BJ (cell line): ENCODE results near the gene EXTL1. TPM values are rescaled to one million over a fixed set of nuclear protein-coding genes. Genes with fewer than 3 reads are reported as not detected.

Experiments
- CTCF ChIA-PET: fragments of 350-600 bp; formaldehyde crosslinking; extraction: SDS; loops from one replicate; lab custom pipeline; 2021; ENCODE audit warnings: antibody characterized with exemption, inconsistent platforms; lab: Yijun Ruan, JAX
- POLR2A ChIA-PET: fragments of 300-600 bp; sonication (Branson Sonifier 250); formaldehyde crosslinking; extraction: SDS; loops from one replicate; lab custom pipeline; 2021; ENCODE audit warnings: antibody characterized with exemption; lab: Charles Lee
- DNase-seq: peaks from one replicate; pipeline ENCODE4 v3.0.0-alpha.2; 2011; ENCODE audit warnings: low read depth
- H3K27me3 ChIP-seq: 2 replicates; pipeline ENCODE4 v1.6.0; 2011; ENCODE audit warnings: low read length; ENCODE audit not compliant: control insufficient read depth, insufficient read depth
- H3K36me3 ChIP-seq: 2 replicates; pipeline ENCODE4 v1.5.1; 2011; ENCODE audit warnings: low read length; ENCODE audit not compliant: control insufficient read depth, insufficient read depth
- H3K4me3 ChIP-seq: 2 replicates; pipeline ENCODE4 v1.5.1; 2011; ENCODE audit warnings: low read depth, mild to moderate bottlenecking, control low read depth, low read length
- polyA plus RNA-seq: library from polyadenylated mRNA; depleted of rRNA; stranded (reverse); fragments of >200 nt; gene quantifications from 2 replicates; pipeline ENCODE4 v1.2.3, GENCODE V29; 2011
- TF ChIP-seq, protein P1 (sequence below): IDR thresholded peaks from 2 replicates; pipeline ENCODE4 v1.5.1; 2011; ENCODE audit warnings: low read depth, mild to moderate bottlenecking, control low read depth, inconsistent platforms, low read length, moderate library complexity; ENCODE audit not compliant: insufficient read depth

EXTL1 gene
- polyA plus RNA-seq, 1 experiment, result 5.0 TPM

GRCh38 chr1:26029054-26029863 is 7.7 kb downstream of the EXTL1 start:
- POLR2A ChIA-PET, result no interaction called here
- CTCF ChIA-PET, result interaction anchor here (1.3 to 1.8 kb wide), 2 partner anchors 16 to 134 kb away, joined by 4 to 5 read pairs; no protein-coding TSS in a partner anchor

GRCh38 chr1:26029864-26030481 is 8.4 kb downstream of the EXTL1 start:
- DNase-seq, result no peak
- ChIA-PET CTCF (interaction anchor here (1.3 to 1.8 kb wide), 2 partner anchors 16 to 135 kb away, joined by 4 to 5 read pairs; no protein-coding TSS in a partner anchor), POLR2A (no interaction called here)
- Histone ChIP-seq H3K4me3 (no peak overlapping the region), H3K27me3 (no peaks in the 10 kb centered on the region), H3K36me3 (no peaks in the 10 kb centered on the region)
- TF ChIP-seq, protein P1, sequence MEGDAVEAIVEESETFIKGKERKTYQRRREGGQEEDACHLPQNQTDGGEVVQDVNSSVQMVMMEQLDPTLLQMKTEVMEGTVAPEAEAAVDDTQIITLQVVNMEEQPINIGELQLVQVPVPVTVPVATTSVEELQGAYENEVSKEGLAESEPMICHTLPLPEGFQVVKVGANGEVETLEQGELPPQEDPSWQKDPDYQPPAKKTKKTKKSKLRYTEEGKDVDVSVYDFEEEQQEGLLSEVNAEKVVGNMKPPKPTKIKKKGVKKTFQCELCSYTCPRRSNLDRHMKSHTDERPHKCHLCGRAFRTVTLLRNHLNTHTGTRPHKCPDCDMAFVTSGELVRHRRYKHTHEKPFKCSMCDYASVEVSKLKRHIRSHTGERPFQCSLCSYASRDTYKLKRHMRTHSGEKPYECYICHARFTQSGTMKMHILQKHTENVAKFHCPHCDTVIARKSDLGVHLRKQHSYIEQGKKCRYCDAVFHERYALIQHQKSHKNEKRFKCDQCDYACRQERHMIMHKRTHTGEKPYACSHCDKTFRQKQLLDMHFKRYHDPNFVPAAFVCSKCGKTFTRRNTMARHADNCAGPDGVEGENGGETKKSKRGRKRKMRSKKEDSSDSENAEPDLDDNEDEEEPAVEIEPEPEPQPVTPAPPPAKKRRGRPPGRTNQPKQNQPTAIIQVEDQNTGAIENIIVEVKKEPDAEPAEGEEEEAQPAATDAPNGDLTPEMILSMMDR, result no peak

More at GRCh38 chr1:26029054-26029863, 7.7 kb downstream of the EXTL1 start:
- DNase-seq, result no peak
- Histone ChIP-seq H3K4me3 (no peak overlapping the region), H3K27me3 (no peaks in the 10 kb centered on the region), H3K36me3 (no peaks in the 10 kb centered on the region)
- TF ChIP-seq, protein P1, result no peak

DNA sequence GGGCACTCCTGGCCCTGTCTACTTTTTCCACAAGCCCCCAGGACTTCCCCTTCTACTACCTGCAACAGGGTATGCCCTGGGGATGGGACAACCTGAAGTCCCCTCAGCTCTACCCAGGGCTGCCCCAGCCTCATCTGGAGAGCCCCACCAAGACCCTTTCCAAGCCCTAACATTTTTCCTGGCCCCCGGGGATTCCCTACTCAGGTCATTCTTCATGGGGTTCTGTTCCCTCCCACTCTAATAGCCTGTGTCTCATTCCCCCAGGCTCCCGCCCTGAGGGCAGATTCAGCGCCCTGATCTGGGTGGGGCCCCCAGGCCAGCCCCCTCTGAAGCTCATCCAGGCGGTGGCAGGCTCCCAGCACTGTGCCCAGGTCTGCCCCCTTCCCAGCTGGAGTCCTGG is 9.6 kb downstream of the EXTL1 start:
- no peaks in the 10 kb centered on the region for H3K36me3 ChIP-seq
- no peaks in the 10 kb centered on the region for H3K27me3 ChIP-seq
- no peak for DNase-seq
- POLR2A ChIA-PET, result no interaction called here
- no peak overlapping the region for H3K4me3 ChIP-seq
- CTCF ChIA-PET, result interaction anchor here (0.6 to 1.8 kb wide), 4 partner anchors 18 to 291 kb away, joined by 3 to 4 read pairs (median 3); partner anchors contain the start of gene PAFAH2
- TF ChIP-seq, protein P1, result no peak

DNA sequence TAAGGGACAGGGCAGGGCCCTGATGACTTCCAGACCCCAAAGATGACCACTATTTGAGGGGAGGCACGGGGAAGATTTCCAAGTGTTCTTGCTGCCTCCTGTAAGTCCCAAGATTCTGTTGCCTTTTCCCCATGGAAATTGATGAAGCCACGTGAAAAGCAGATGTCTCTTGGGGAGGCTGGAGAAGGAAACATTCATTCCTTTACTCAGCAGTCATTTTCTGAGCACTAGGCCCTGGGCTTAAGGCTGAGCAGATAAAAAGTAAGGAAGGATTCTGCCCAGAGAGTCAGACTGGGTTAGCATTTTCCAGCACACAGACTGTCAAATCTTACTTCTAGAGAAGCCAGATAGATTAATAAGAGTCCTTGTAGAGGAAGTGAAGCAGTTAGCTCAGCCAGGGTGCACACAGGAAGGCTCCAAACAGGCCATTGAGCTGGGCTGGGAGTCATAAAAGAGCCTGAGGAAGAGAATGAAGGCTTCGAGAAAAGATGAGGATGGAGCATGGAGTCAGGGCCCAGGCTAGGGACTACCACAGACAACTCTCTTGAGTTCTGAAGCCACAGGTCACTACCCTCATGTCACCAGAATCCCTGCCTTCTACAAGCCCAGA is 10.1 kb downstream of the EXTL1 start:
- DNase-seq, result no peak
- CTCF ChIA-PET, result interaction anchor here (0.6 to 5.4 kb wide), 5 partner anchors 34 to 290 kb away, joined by 3 to 90 read pairs (median 3); partner anchors contain the start of gene PAFAH2
- TF ChIP-seq, protein P1, result no peak

More for the DNA sequence above, 10.1 kb downstream of the EXTL1 start:
- POLR2A ChIA-PET, result interaction anchor here (0.5 kb wide), 1 partner anchor 49 kb away, joined by 3 read pairs; no protein-coding TSS in a partner anchor
- Histone ChIP-seq H3K27me3 (no peaks in the 10 kb centered on the region), H3K4me3 (no peak overlapping the region), H3K36me3 (no peaks in the 10 kb centered on the region)
